IPS-NIHi7 (cell line): ENCODE measurements around the gene CCKAR.
"Not testable (repeated sequence)": the region's sequence is repeated elsewhere in the genome, so short reads cannot be mapped to it uniquely, and the experiment has no call there.

Experiments used
- DNase-seq: peaks from one replicate; pipeline ENCODE4 v3.0.0; 2012; ENCODE audit warnings: mixed read lengths; ENCODE audit errors: extremely low spot score

The CCKAR gene, protein sequence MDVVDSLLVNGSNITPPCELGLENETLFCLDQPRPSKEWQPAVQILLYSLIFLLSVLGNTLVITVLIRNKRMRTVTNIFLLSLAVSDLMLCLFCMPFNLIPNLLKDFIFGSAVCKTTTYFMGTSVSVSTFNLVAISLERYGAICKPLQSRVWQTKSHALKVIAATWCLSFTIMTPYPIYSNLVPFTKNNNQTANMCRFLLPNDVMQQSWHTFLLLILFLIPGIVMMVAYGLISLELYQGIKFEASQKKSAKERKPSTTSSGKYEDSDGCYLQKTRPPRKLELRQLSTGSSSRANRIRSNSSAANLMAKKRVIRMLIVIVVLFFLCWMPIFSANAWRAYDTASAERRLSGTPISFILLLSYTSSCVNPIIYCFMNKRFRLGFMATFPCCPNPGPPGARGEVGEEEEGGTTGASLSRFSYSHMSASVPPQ

DNA sequence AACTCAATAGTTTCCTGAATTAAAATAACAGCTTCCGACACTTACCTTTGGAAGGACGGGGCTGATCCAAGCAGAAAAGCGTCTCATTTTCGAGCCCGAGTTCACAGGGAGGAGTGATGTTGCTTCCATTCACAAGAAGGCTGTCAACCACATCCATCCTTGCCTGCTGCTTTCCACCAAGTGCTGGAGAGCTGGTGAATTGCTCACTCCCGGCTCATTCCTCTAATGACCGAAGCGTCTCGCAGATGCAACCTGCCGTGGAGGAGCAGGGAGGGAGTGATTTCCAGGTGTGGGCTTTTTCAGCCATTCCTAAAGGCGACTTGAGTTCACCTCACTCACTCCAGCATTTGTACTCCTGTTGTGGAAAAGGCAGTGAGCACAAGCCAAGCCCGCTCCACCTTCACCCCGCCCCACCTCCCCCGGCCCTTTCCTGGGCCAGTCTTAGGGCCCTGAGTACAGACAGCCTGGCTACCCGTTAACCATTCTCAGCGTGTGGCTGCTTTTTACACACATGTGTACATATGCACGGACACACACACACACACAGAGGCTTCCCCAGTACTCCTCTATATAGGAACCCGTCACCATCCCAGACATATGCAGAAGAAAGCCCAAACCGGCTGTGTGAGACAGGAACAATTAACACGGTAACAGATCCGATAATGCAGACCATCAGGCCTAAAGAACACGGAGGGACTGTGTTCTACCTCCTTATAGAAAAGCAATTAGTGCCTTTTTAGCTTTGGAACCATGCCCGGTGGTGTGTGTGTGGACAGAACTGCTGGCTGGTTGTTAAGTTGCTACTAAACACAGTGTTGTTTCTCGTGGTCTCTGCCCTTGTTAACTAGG, at the start of gene CCKAR:
Gene CCKAR (minus strand): TSS at position 374 of the 849 bp plus-strand sequence. CDS start 217 bp downstream, at position 157.
- no peak for DNase-seq

GRCh38 chr4:26533685-26534084, 43.4 kb upstream of the CCKAR start:
- DNase-seq = peak; percentile 24

- DNase-seq = no peak
Measured at GRCh38 chr4:26531491-26532116, 41.3 kb upstream of the CCKAR start.

GRCh38 chr4:26530099-26530498, 39.8 kb upstream of the CCKAR start:
- DNase-seq = no peak

- no peak for DNase-seq
Measured at GRCh38 chr4:26529479-26529878, 39.2 kb upstream of the CCKAR start.

DNA sequence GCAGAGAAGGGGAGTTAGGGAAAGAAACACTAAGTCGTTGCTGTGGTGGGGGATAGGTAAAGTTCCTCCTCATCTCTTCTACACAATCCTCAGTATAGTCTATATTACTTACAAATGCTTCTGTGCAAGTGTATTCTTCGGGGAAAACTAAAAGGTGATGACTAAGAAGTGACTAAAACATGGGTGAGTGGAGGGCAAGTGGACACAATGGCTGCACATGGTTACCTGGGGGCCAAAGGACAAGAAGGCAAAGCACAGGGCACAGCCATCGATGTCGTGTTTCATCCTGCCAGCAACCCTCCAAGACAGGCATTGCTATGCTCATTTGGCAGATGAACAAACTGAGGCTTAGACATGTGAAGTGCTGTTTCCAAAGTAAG, 35.5 kb upstream of the CCKAR start:
- DNase-seq = no peak

DNA sequence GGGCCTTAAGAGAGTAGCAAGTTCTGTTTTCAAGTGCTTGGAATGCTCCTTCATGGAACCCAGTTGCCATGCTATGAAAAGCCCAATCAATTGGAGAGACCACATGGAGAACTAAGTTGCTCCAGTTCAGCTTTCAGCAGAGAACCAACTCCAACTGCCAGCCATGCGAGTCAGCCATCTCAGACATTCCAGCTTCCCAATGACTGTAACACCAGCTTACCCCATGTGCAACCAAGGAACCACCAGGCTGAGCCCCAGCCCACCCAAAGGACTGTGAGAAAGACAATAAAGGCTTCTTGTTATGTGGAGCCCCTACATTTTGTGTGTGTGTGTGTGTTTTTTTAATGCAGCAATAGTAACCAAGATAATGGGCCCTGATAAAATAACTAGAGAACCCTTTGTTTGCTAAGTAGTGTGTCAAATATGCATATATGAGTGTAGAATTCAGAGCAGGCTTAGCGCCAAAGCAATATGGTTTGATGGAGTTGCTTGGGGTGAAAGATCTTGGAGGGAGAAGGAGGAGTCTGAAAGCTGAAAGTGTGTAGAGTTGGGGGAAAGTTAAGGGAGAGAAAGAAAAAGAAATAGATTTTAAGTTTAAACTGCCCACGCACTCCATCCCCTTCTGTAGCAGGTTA, 35.0 kb upstream of the CCKAR start:
- no peak for DNase-seq

GRCh38 chr4:26524011-26524410, 33.7 kb upstream of the CCKAR start:
- no peak for DNase-seq

DNA sequence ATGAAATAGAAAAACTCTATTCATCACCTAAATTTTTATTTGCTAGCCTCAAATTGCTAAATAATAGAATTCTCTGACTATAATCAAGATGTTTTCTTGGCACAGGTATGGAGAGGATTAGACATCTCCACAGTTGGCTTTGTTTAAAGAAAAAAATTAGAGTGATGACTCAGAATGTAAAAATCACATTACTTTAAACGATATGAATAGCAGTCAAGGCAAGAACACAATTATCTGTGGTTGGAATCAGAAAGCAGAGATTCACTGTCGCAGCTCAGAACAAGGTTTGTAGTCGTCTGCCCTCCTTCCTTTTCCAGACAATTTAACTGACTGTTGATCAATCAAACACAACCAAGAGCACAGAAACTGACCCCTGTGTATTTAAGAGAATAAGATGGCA, 32.2 kb upstream of the CCKAR start:
- DNase-seq = no peak

GRCh38 chr4:26520728-26521450, 30.6 kb upstream of the CCKAR start:
- no peak for DNase-seq

- no peak for DNase-seq
Measured at GRCh38 chr4:26515936-26516335, 25.7 kb upstream of the CCKAR start.

DNA sequence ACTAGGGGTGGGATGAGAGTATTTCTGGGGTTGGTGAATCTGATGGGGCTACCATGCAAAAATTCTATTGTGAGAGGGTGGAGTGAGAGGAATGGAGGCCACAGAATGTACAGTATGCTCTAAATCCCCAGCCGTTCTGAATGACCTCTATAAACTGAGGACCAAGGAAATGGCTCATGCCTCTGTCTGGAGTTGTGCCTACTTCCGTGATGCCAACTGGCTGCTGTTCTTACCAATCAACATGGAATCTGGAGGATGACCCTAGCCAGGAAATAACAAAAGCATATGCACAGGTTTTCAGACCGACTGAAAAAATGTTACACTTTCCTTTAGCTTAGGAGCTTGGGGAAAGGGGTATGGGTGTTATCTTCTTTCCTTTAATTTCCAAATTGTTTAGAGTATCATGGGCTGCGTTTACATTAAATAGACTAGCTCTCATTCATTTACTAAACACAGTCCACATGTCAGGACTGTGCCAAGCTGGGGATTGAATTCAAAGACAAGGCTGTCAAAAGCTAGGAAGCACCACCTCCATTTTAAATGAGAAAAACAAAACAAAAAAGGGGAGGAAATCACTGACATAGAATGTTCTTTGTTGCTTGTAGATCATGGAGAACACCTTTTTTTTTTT, 20.2 kb upstream of the CCKAR start:
- no peak for DNase-seq

DNA sequence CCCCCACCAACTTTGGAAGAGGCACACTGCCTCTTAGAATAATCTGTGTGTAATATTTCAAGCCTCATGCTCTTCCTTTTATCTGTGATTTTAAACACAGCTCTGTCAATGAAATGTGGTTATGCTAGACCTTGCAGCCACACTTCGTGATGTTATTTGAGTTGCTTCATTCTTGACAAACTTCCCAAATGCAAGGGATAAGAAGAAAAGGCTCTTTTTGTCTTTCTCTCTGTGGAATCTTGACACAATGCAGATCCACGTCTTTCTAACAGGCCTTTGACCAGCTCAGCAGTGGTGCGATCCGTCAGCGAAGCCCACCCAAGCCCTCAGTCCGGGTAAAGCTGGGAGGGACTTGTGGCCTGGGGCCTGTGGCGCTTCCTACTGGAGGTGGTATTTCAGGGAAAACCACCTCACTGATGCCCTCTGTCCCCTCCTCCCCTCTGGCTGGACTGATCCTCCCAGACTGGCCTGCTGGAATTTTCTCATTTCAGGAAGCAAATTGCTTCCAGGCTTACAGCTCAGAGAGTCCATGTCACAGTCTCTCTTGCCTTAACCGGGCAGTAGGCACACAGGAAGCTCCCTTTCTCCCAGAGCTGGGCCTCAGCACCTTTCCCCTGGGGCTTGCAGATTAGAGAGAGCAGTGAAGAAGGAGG, 19.5 kb upstream of the CCKAR start:
- no peak for DNase-seq

DNA sequence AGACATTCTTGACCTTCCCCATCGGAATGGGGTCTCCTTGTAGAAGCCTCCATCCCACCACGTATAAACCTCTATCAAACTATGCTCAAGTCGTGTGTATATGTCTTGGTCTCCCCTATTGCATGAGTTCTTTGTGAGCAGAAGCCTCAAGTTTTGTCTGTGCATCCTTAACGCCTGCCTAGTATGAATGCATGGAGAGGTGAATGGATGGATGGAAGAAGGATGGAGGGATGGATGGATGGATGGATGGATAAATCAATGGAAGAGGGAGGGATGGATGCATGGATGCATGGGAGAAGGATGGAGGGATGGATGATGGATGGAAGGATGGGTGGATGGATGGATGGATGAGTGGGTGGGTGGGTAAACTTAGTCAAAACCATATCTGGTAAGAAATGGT, 17.0 kb upstream of the CCKAR start:
- no peak for DNase-seq

DNA sequence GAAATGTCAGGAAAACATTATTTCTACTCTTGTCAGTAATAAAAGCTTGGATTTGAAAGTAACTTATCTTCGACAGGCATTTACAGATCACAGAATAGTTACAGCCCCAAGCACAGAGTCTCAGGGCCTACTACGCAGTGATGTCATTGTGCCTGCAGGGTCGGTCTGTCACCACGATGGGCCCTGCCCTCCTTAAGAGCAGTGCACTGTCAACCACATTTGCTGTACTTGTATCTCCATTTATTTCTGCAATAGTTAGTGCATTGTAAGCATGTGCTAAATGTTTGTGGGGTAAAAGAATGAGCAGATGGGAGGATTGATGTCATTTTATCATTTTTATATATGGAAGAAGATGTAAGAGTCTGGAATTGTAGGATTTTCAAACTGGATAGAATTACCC, 13.6 kb upstream of the CCKAR start:
- DNase-seq = no peak

DNA sequence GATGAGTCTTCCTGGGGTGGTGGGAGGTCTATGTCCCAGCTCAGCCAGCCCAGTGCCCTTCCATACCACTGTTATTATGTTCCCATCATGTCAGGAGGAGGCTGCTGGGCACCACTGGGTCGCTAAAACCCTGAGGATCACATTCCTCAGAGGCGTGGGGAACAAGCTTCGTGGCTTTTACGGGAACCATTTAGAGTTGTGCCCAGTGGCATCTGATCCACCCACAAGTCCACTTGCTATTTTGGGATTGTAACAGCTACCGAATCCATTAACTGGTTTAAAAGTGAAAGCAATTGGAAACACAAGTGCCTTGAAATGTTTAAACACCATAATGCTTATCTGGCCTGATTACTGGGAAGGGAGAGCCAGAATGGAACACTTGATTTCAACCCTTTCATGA, 13.1 kb upstream of the CCKAR start:
- DNase-seq = no peak

GRCh38 chr4:26500565-26500999, 10.3 kb upstream of the CCKAR start:
- DNase-seq = not testable (repeated sequence)

- DNase-seq = no peak
Measured at GRCh38 chr4:26496207-26496783, 6.0 kb upstream of the CCKAR start.

DNA sequence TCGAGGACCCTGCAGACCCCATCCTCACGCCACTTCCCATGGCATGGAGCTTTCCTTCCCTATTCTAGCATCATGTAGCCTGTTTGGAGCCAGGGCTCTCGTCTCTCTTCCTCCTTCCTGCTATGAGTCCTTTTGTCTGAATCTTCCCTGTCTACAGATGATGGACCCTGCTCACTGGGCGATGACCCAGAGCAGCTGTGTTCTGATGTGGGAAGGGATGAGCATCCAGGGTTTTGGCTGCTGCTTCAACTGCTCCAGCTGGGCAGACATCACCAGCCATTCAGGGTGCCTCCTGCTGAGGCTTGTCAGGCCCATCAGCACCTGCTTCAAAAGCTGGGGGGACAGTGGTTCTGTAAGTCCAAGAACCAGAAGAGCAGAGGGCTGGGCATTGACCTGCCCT, 3.2 kb upstream of the CCKAR start:
- DNase-seq = no peak
